Trophoblast cell (in vitro differentiated cells and primary cell): ENCODE measurements around the gene RIPPLY1.

Experiments used
- DNase-seq, 2 donors: peaks; one replicate each; pipeline ENCODE4 v3.0.0-alpha.2; 2016
- H2AFZ ChIP-seq: 2 replicates; pipeline ENCODE4 v1.6.1; 2013; ENCODE audit warnings: low read length, moderate library complexity, mild to moderate bottlenecking; ENCODE audit not compliant: insufficient read depth, poor library complexity
- H2AK5ac ChIP-seq: 2 replicates; pipeline ENCODE4 v1.6.1; 2013; ENCODE audit warnings: mild to moderate bottlenecking, low read length
- H2BK120ac ChIP-seq: 2 replicates; pipeline ENCODE4 v1.6.1; 2013; ENCODE audit warnings: low read length, mild to moderate bottlenecking, moderate library complexity; ENCODE audit not compliant: insufficient read depth, poor library complexity
- H2BK12ac ChIP-seq: 2 replicates; pipeline ENCODE4 v1.6.1; 2013; ENCODE audit warnings: mild to moderate bottlenecking, low read length, moderate library complexity
- H2BK5ac ChIP-seq: 2 replicates; pipeline ENCODE4 v1.6.1; 2013; ENCODE audit warnings: low read length, low read depth, moderate library complexity, mild to moderate bottlenecking; ENCODE audit not compliant: poor library complexity
- H3K14ac ChIP-seq: 2 replicates; pipeline ENCODE4 v1.6.1; 2013; ENCODE audit warnings: mild to moderate bottlenecking, low read length
- H3K18ac ChIP-seq: 2 replicates; pipeline ENCODE4 v1.6.1; 2013; ENCODE audit warnings: mild to moderate bottlenecking, low read length
- H3K23ac ChIP-seq: 2 replicates; pipeline ENCODE4 v1.6.1; 2013; ENCODE audit warnings: low read length
- H3K27ac ChIP-seq: 2 replicates; pipeline ENCODE4 v1.5.1; 2013; ENCODE audit warnings: low read depth, mild to moderate bottlenecking, inconsistent platforms, low read length, moderate library complexity
- H3K27me3 ChIP-seq: 2 replicates; pipeline ENCODE4 v1.6.1; 2013; ENCODE audit warnings: inconsistent platforms, mild to moderate bottlenecking, low read length, moderate library complexity; ENCODE audit not compliant: insufficient read depth
- H3K36me3 ChIP-seq, 2 experiments: 1 replicate in 1 of 2; 2 replicates in 1 of 2; pipeline ENCODE4 v1.6.1; 2013; ENCODE audit warnings: low read length in 2 of 2, mild to moderate bottlenecking in 2 of 2, moderate library complexity in 1 of 2; ENCODE audit not compliant: insufficient read depth in 2 of 2, control insufficient read depth in 1 of 2
- H3K4ac ChIP-seq: 2 replicates; pipeline ENCODE4 v1.6.1; 2013; ENCODE audit warnings: low read depth, mild to moderate bottlenecking, low read length, moderate library complexity
- H3K4me1 ChIP-seq, 2 experiments: 1 replicate in 1 of 2; 2 replicates in 1 of 2; pipeline ENCODE4 v1.6.1; 2013; ENCODE audit warnings: low read length in 2 of 2, mild to moderate bottlenecking in 2 of 2, moderate library complexity in 1 of 2; ENCODE audit not compliant: insufficient read depth in 2 of 2, control insufficient read depth in 1 of 2
- H3K4me2 ChIP-seq: 2 replicates; pipeline ENCODE4 v1.6.1; 2013; ENCODE audit warnings: inconsistent platforms, mild to moderate bottlenecking, low read length, moderate library complexity
- H3K4me3 ChIP-seq: 2 replicates; pipeline ENCODE4 v1.5.1; 2013; ENCODE audit warnings: mild to moderate bottlenecking, low read depth, low read length, inconsistent platforms
- H3K79me1 ChIP-seq: one replicate; pipeline ENCODE4 v1.6.1; 2013; ENCODE audit warnings: low read length
- H3K79me2 ChIP-seq: 2 replicates; pipeline ENCODE4 v1.6.1; 2013; ENCODE audit warnings: low read length, mild to moderate bottlenecking; ENCODE audit not compliant: control insufficient read depth, insufficient read depth, poor library complexity
- H3K9ac ChIP-seq: 2 replicates; pipeline ENCODE4 v1.6.1; 2013; ENCODE audit warnings: mild to moderate bottlenecking, low read length
- H3K9me3 ChIP-seq: 2 replicates; pipeline ENCODE4 v1.6.1; 2013; ENCODE audit warnings: low read depth, mild to moderate bottlenecking, control low read depth, inconsistent platforms, low read length; ENCODE audit not compliant: insufficient read depth
- H4K12ac ChIP-seq: 2 replicates; pipeline ENCODE4 v1.6.1; 2013; ENCODE audit warnings: low read depth, mild to moderate bottlenecking, low read length, moderate library complexity
- H4K8ac ChIP-seq: 2 replicates; pipeline ENCODE4 v1.6.1; 2013; ENCODE audit warnings: low read depth, mild to moderate bottlenecking, low read length, moderate library complexity
- H4K91ac ChIP-seq: one replicate; pipeline ENCODE4 v1.6.1; 2013; ENCODE audit warnings: low read depth, mild to moderate bottlenecking, low read length, moderate library complexity
- WGBS: extraction: QIAGEN DNeasy Blood & Tissue Kit; methylation state at CpG from one replicate; pipeline ENCODE4 v1.1.7; 2013; ENCODE audit warnings: missing lambda C conversion rate; ENCODE audit not compliant: insufficient read length, insufficient coverage; ENCODE audit errors: extremely low coverage; 5-methylcytosine and 5-hydroxymethylcytosine counted together

Gene RIPPLY1

GRCh38 chrX:106919932-106920452, 16.9 kb upstream of the RIPPLY1 start, which contains the start of gene CLDN2:
Gene CLDN2 (plus strand): TSS chrX:106920402. CDS start chrX:106928229, 7,827 bp downstream.
- no peaks in the 10 kb centered on the region for H3K79me1 ChIP-seq
- no peak within 1 kb of the TSS for H2BK120ac ChIP-seq
- H3K23ac ChIP-seq, result no peak within 1 kb of the TSS
- WGBS, result no CpG with 5 or more reads among the region's 2 CpGs
- H3K36me3 ChIP-seq, result no peaks in the 10 kb centered on the region
- H3K79me2 ChIP-seq, result no peaks in the 10 kb centered on the region
- no peak within 1 kb of the TSS for H2AFZ ChIP-seq
- no peaks in the 10 kb centered on the region for H3K27me3 ChIP-seq
- H3K18ac ChIP-seq, result no peak within 1 kb of the TSS
- no peak for DNase-seq
- H2AK5ac ChIP-seq, result no peak within 1 kb of the TSS
- H4K12ac ChIP-seq, result no peak within 1 kb of the TSS
- H3K4ac ChIP-seq, result no peak within 1 kb of the TSS
- no peak within 1 kb of the TSS for H3K4me2 ChIP-seq
- no peak within 1 kb of the TSS for H3K27ac ChIP-seq
- no peak within 1 kb of the TSS for H3K9ac ChIP-seq
- H3K9me3 ChIP-seq, result no peaks in the 10 kb centered on the region
- no peak within 1 kb of the TSS for H2BK12ac ChIP-seq
- H3K14ac ChIP-seq, result no peak within 1 kb of the TSS
- peaks cover 0 to 6% of the 10 kb centered on the region in 2 experiments for H3K4me1 ChIP-seq
- no peak within 1 kb of the TSS for H4K91ac ChIP-seq
- no peak within 1 kb of the TSS for H4K8ac ChIP-seq
- no peak within 1 kb of the TSS for H2BK5ac ChIP-seq
- no peak within 1 kb of the TSS for H3K4me3 ChIP-seq

- Histone ChIP-seq H4K91ac (no peak overlapping the region), H3K18ac (no peak overlapping the region)
- no CpG with 5 or more reads among the region's 6 CpGs for WGBS
Observed at GRCh38 chrX:106917830-106918500, 14.8 kb upstream of the RIPPLY1 start.

GRCh38 chrX:106912864-106913263, 9.7 kb upstream of the RIPPLY1 start:
- Histone ChIP-seq H2AK5ac (no peak overlapping the region), H3K4me1 (no peaks in the 10 kb centered on the region), H4K91ac (no peak overlapping the region), H2AFZ (no peak overlapping the region), H3K79me1 (no peaks in the 10 kb centered on the region), H3K23ac (no peak overlapping the region), H2BK120ac (no peak overlapping the region), H3K9me3 (no peaks in the 10 kb centered on the region), H3K14ac (no peak overlapping the region), H2BK12ac (no peak overlapping the region), H3K4ac (no peak overlapping the region), H4K8ac (no peak overlapping the region), H3K36me3 (no peaks in the 10 kb centered on the region), H4K12ac (no peak overlapping the region), H3K27ac (no peak overlapping the region), H3K18ac (no peak overlapping the region), H3K4me2 (no peak overlapping the region), H3K9ac (no peak overlapping the region), H3K27me3 (no peaks in the 10 kb centered on the region), H2BK5ac (no peak overlapping the region), H3K4me3 (no peak overlapping the region), H3K79me2 (no peaks in the 10 kb centered on the region)
- no peak for DNase-seq
- WGBS, result no CpG with 5 or more reads among the region's 2 CpGs

More at GRCh38 chrX:106917830-106918500, 14.8 kb upstream of the RIPPLY1 start:
- Histone ChIP-seq H3K79me2 (no peaks in the 10 kb centered on the region), H2AK5ac (no peak overlapping the region), H3K14ac (no peak overlapping the region), H3K79me1 (no peaks in the 10 kb centered on the region), H2BK120ac (no peak overlapping the region), H3K23ac (no peak overlapping the region), H2BK5ac (no peak overlapping the region), H3K9ac (no peak overlapping the region), H3K27me3 (no peaks in the 10 kb centered on the region), H3K4me3 (no peak overlapping the region), H4K8ac (no peak overlapping the region), H3K36me3 (no peaks in the 10 kb centered on the region), H3K4me2 (no peak overlapping the region), H2AFZ (no peak overlapping the region), H4K12ac (no peak overlapping the region), H3K4ac (no peak overlapping the region), H3K4me1 (peaks cover 0 to 6% of the 10 kb centered on the region in 2 experiments), H3K27ac (no peak overlapping the region), H2BK12ac (no peak overlapping the region), H3K9me3 (no peaks in the 10 kb centered on the region)
- DNase-seq, result no peak

- no CpG with 5 or more reads among the region's 6 CpGs for WGBS
Observed at GRCh38 chrX:106906361-106906760, 3.2 kb upstream of the RIPPLY1 start.

More at GRCh38 chrX:106906361-106906760, 3.2 kb upstream of the RIPPLY1 start:
- H3K79me1 ChIP-seq, result no peaks in the 10 kb centered on the region
- H3K27me3 ChIP-seq, result no peaks in the 10 kb centered on the region
- no peak overlapping the region for H2AFZ ChIP-seq
- DNase-seq, result no peak
- no peak overlapping the region for H3K23ac ChIP-seq
- H3K14ac ChIP-seq, result no peak overlapping the region
- no peak overlapping the region for H2BK120ac ChIP-seq
- no peak overlapping the region for H3K4me3 ChIP-seq
- H4K91ac ChIP-seq, result no peak overlapping the region
- no peak overlapping the region for H3K18ac ChIP-seq
- H3K4me1 ChIP-seq, result peaks cover 0 to 5% of the 10 kb centered on the region in 2 experiments
- no peak overlapping the region for H3K27ac ChIP-seq
- no peaks in the 10 kb centered on the region for H3K79me2 ChIP-seq
- no peak overlapping the region for H2AK5ac ChIP-seq
- H4K12ac ChIP-seq, result no peak overlapping the region
- no peak overlapping the region for H4K8ac ChIP-seq
- H3K36me3 ChIP-seq, result no peaks in the 10 kb centered on the region
- no peak overlapping the region for H3K4ac ChIP-seq
- no peak overlapping the region for H2BK12ac ChIP-seq
- H3K9me3 ChIP-seq, result no peaks in the 10 kb centered on the region
- no peak overlapping the region for H3K9ac ChIP-seq
- no peak overlapping the region for H3K4me2 ChIP-seq
- no peak overlapping the region for H2BK5ac ChIP-seq
